Endothelial cell of umbilical vein (primary cell): ENCODE data around the gene KIZ. TPM values are rescaled to one million over a fixed set of nuclear protein-coding genes. Genes with fewer than 3 reads are reported as not detected.

Source experiments
- BruUV-seq: library from RNA; stranded (reverse); fragments of 400-500 nt; replicated peaks from 2 replicates; lab custom pipeline; 2021; lab: Mats Ljungman, UMichigan
- CTCF ChIA-PET: fragments of 300-600, 350-600 bp; sonication (Branson Sonifier 250); formaldehyde crosslinking; loops from one replicate; lab custom pipeline; 2021; ENCODE audit warnings: antibody characterized with exemption, inconsistent platforms; lab: Charles Lee
- POLR2A ChIA-PET: fragments of 300-600, 350-600 bp; sonication (Branson Sonifier 250); formaldehyde crosslinking; loops from one replicate; lab custom pipeline; 2021; ENCODE audit warnings: antibody characterized with exemption, inconsistent platforms; lab: Charles Lee
- DNase-seq: peaks from one replicate; pipeline ENCODE4 v3.0.0-alpha.2; 2011; ENCODE audit warnings: low read depth, low spot score
- FAIRE-seq: peaks from 2 replicates; lab custom pipeline; 2011; peaks lifted over from hg19 to GRCh38; lab: Jason Lieb, UNC
- H2AFZ ChIP-seq: 2 replicates; pipeline ENCODE4 v1.6.0; 2012; ENCODE audit warnings: low read depth, low read length, control low read depth, inconsistent platforms
- H3K27ac ChIP-seq: 2 replicates; pipeline ENCODE4 v1.5.1; 2011; ENCODE audit warnings: low read depth, mild to moderate bottlenecking, control low read depth, low read length, moderate library complexity; ENCODE audit not compliant: insufficient read depth
- H3K27me3 ChIP-seq, 2 experiments: 2 replicates each; pipeline versions ENCODE4 v1.6.0 to v1.6.1; 2011; ENCODE audit warnings: low read length in 2 of 2, mixed read lengths in 1 of 2; ENCODE audit not compliant: control insufficient read depth in 2 of 2, insufficient read depth in 2 of 2
- H3K36me3 ChIP-seq, 2 experiments: 2 replicates in 1 of 2; 3 replicates in 1 of 2; pipeline ENCODE4 v1.5.1; 2011; ENCODE audit warnings: low read length in 2 of 2, mild to moderate bottlenecking in 1 of 2, moderate library complexity in 1 of 2; ENCODE audit not compliant: control insufficient read depth in 2 of 2, insufficient read depth in 2 of 2; ENCODE audit errors: extremely low read depth in 1 of 2
- H3K4me1 ChIP-seq: 3 replicates; pipeline ENCODE4 v1.5.1; 2011; ENCODE audit warnings: mild to moderate bottlenecking, low read length; ENCODE audit not compliant: control insufficient read depth, insufficient read depth; ENCODE audit errors: extremely low read depth
- H3K4me2 ChIP-seq: 2 replicates; pipeline ENCODE4 v1.6.1; 2011; ENCODE audit warnings: low read length, control low read depth, mixed read lengths; ENCODE audit not compliant: insufficient read depth
- H3K4me3 ChIP-seq, 3 experiments: fragments of 200-600 bp in 1 of 3; sonication (generic), shearing (Covaris generic) in 1 of 3; replicated peaks in 1 of 3; 2 replicates each; pipeline ENCODE4 v1.5.1; 2011 to 2016; ENCODE audit warnings: control low read depth in 3 of 3, low read length in 3 of 3, mild to moderate bottlenecking in 2 of 3, inconsistent platforms in 1 of 3, low read depth in 1 of 3, moderate library complexity in 1 of 3; ENCODE audit not compliant: insufficient read depth in 1 of 3
- H3K79me2 ChIP-seq: 2 replicates; pipeline ENCODE4 v1.6.0; 2012; ENCODE audit warnings: low read length, inconsistent platforms; ENCODE audit not compliant: control insufficient read depth, insufficient read depth
- H3K9ac ChIP-seq: replicated peaks from 2 replicates; pipeline ENCODE3; 2011; ENCODE audit warnings: low read length, control low read depth; ENCODE audit not compliant: insufficient read depth; ENCODE audit errors: extremely low read depth
- H3K9me1 ChIP-seq: replicated peaks from 3 replicates; pipeline ENCODE4 v1.6.0; 2011; ENCODE audit warnings: mild to moderate bottlenecking, low read length; ENCODE audit not compliant: control insufficient read depth, insufficient read depth; ENCODE audit errors: extremely low read depth
- H3K9me3 ChIP-seq: replicated peaks from 2 replicates; pipeline ENCODE4 v1.5.1; 2012; ENCODE audit warnings: low read length, inconsistent platforms; ENCODE audit not compliant: control insufficient read depth, insufficient read depth
- H4K20me1 ChIP-seq: replicated peaks from 2 replicates; pipeline ENCODE3; 2011; ENCODE audit warnings: mild to moderate bottlenecking, low read length; ENCODE audit not compliant: control insufficient read depth, insufficient read depth; ENCODE audit errors: extremely low read depth
- FOS ChIP-seq: IDR thresholded peaks from 2 replicates; pipeline ENCODE4 v1.6.1; 2011; ENCODE audit warnings: mild to moderate bottlenecking, low read length, moderate library complexity, borderline replicate concordance; ENCODE audit not compliant: insufficient read depth
- GATA2 ChIP-seq: IDR thresholded peaks from 2 replicates; pipeline ENCODE4 v1.7.0; 2011; ENCODE audit warnings: low read depth, mild to moderate bottlenecking, moderate library complexity, mixed read lengths, low read length; ENCODE audit not compliant: insufficient read length, insufficient read depth
- JUN ChIP-seq: IDR thresholded peaks from 2 replicates; pipeline ENCODE4 v1.6.1; 2011; ENCODE audit warnings: borderline replicate concordance, low read depth; ENCODE audit not compliant: insufficient read length, insufficient read depth
- dilution Hi-C: fragments of 300-500 bp; cut with MboI; formaldehyde crosslinking; loops from one replicate; pipeline ENCODE4 v1.15.0; 2019; ENCODE audit warnings: low sequenced_read_pairs; ENCODE audit not compliant: extremely low pct_ligation_motif_present
- intact Hi-C: fragments of 100-400 bp; cut with micrococcal nuclease; formaldehyde crosslinking; loops from one replicate; pipeline ENCODE4 v1.10.0; 2022
- polyA plus RNA-seq, 4 experiments: library from polyadenylated mRNA; depleted of rRNA in 3 of 4; stranded (reverse) in 3 of 4; unstranded in 1 of 4; fragments of >200 nt; gene quantifications; 2 replicates each; pipeline versions ENCODE4 v1.2.1 to v1.2.3, GENCODE V29; 2011 to 2012; ENCODE audit warnings: missing spikeins in 1 of 4
- total RNA-seq: library from RNA; stranded (reverse); gene quantifications from 2 replicates; pipeline ENCODE4 v1.2.3, GENCODE V29; 2021
- TF ChIP-seq, protein P1 (sequence below), 2 donors: IDR thresholded peaks; 1 replicate in 1 of 2; 2 replicates in 1 of 2; pipeline ENCODE4 v1.5.1; 2011; ENCODE audit warnings: low read length in 2 of 2, mild to moderate bottlenecking in 2 of 2, moderate library complexity in 2 of 2, control low read depth in 1 of 2, inconsistent platforms in 1 of 2, low read depth in 1 of 2; ENCODE audit not compliant: insufficient read depth in 1 of 2; ENCODE audit errors: extremely low read depth in 1 of 2

The KIZ gene
- total and polyA plus RNA-seq, 2 donors (not counting 3 experiments of a cell fraction or from before 2014, with no cell fraction given) = 3.9 to 7.3 TPM

DNA sequence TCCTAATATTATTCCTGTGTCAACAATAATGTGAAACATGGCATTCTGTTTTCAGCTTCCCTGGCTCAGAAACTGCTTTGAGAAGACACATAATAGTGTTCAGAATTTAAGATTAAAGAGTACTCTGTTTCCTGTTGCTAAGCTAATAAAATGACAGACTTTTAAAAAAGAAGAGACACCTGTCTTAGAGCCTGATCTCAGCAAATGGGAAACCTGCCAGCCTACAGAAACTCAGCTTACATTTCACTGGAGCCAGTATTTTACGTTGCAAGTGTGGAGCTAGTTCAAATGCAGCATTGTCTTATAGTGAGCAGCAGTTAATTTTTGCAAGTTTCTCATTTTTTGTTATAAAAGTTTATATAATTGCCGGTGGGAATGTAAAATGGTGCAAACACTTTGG is 28.8 kb downstream of the KIZ start:
- H3K36me3 ChIP-seq = no peaks in the 10 kb centered on the region
- H4K20me1 ChIP-seq = no peaks in the 10 kb centered on the region
- ChIA-PET POLR2A (no interaction called here), CTCF (no interaction called here)
- H3K9me1 ChIP-seq = no peaks in the 10 kb centered on the region
- H3K9ac ChIP-seq = no peak overlapping the region
- dilution Hi-C loops (no loop called here), intact Hi-C loops (no loop called here)
- no peaks in the 10 kb centered on the region for H3K9me3 ChIP-seq
- no peak overlapping the region for H3K27ac ChIP-seq
- no peak overlapping the region for H3K4me2 ChIP-seq
- H3K27me3 ChIP-seq = no peaks in the 10 kb centered on the region
- H3K4me1 ChIP-seq = no peaks in the 10 kb centered on the region
- no peak for FAIRE-seq
- H2AFZ ChIP-seq = no peak overlapping the region
- no peak for DNase-seq
- no peak for TF ChIP-seq JUN
- TF ChIP-seq FOS = no peak
- no peaks in the 10 kb centered on the region for H3K79me2 ChIP-seq
- no TSS peak for BruUV-seq
- no peak overlapping the region for H3K4me3 ChIP-seq

GRCh38 chr20:21155268-21155667 is 29.4 kb downstream of the KIZ start:
- no TSS peak for BruUV-seq
- H3K4me2 ChIP-seq = no peak overlapping the region
- intact Hi-C loops (no loop called here), dilution Hi-C loops (no loop called here)
- no peaks in the 10 kb centered on the region for H3K9me1 ChIP-seq
- H2AFZ ChIP-seq = no peak overlapping the region
- no peaks in the 10 kb centered on the region for H3K4me1 ChIP-seq
- H3K9me3 ChIP-seq = no peaks in the 10 kb centered on the region
- no peaks in the 10 kb centered on the region for H3K79me2 ChIP-seq
- no peak overlapping the region for H3K27ac ChIP-seq
- no peak overlapping the region for H3K9ac ChIP-seq
- CTCF ChIA-PET = no interaction called here
- TF ChIP-seq, protein P1, sequence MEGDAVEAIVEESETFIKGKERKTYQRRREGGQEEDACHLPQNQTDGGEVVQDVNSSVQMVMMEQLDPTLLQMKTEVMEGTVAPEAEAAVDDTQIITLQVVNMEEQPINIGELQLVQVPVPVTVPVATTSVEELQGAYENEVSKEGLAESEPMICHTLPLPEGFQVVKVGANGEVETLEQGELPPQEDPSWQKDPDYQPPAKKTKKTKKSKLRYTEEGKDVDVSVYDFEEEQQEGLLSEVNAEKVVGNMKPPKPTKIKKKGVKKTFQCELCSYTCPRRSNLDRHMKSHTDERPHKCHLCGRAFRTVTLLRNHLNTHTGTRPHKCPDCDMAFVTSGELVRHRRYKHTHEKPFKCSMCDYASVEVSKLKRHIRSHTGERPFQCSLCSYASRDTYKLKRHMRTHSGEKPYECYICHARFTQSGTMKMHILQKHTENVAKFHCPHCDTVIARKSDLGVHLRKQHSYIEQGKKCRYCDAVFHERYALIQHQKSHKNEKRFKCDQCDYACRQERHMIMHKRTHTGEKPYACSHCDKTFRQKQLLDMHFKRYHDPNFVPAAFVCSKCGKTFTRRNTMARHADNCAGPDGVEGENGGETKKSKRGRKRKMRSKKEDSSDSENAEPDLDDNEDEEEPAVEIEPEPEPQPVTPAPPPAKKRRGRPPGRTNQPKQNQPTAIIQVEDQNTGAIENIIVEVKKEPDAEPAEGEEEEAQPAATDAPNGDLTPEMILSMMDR (IDR thresholded peaks at IDR 0.05; ENCODE audit: extremely low read depth in 1 of 2, insufficient read depth in 1 of 2, low read depth in 1 of 2, low read length in 2 of 2) = no peak
- no peak for TF ChIP-seq GATA2
- no peak overlapping the region for H3K4me3 ChIP-seq
- FAIRE-seq (no peak), DNase-seq (no peak)
- H3K36me3 ChIP-seq = no peaks in the 10 kb centered on the region
- H3K27me3 ChIP-seq = no peaks in the 10 kb centered on the region
- POLR2A ChIA-PET = no interaction called here
- no peaks in the 10 kb centered on the region for H4K20me1 ChIP-seq
